K562 (cell line): ENCODE results near the gene PIKFYVE. TPM values are rescaled to one million over a fixed set of nuclear protein-coding genes. Genes with fewer than 3 reads are reported as not detected.
A peak's percentile ranks its signal among the peaks of the same experiment; 100 is the strongest.

Source experiments
- ATAC-seq: fragments of 200-7000 bp; cut with Tn5 transposase; 3 replicates; pipeline ENCODE4 v1.9.1; 2020; ENCODE audit warnings: moderate library complexity
- BruUV-seq: library from RNA; stranded (reverse); fragments of 400-500 nt; replicated peaks from 2 replicates; lab custom pipeline; 2021; lab: Mats Ljungman, UMichigan
- CTCF ChIA-PET: fragments of 300-600 bp; formaldehyde crosslinking; extraction: SDS; loops from one replicate; lab custom pipeline; 2021; ENCODE audit warnings: low intra/inter-chr PET ratio; lab: Yijun Ruan, JAX
- POLR2A ChIA-PET: fragments of 300-600, 350-650 bp; sonication (Branson Sonifier 250); formaldehyde crosslinking; extraction: SDS; loops from one replicate; lab custom pipeline; 2021; ENCODE audit warnings: antibody characterized with exemption, inconsistent platforms; lab: Yijun Ruan, JAX
- DNase-seq, 4 experiments: peaks; one replicate each; pipeline versions ENCODE4 v3.0.0 to v3.0.0-alpha.2; 2011 to 2018; ENCODE audit warnings: low spot score in 3 of 4, mixed read lengths in 3 of 4; ENCODE audit errors: extremely low read depth in 1 of 4
- FAIRE-seq: peaks from 2 replicates; lab custom pipeline; 2011; peaks lifted over from hg19 to GRCh38; lab: Jason Lieb, UNC
- H2AFZ ChIP-seq: 2 replicates; pipeline ENCODE4 v1.6.0; 2011; ENCODE audit warnings: low read depth, low read length, control low read depth, inconsistent platforms
- H3K27ac ChIP-seq: fragments of 200-600 bp; 3 replicates; pipeline ENCODE4 v1.8.0; 2011; ENCODE audit warnings: low read depth, mild to moderate bottlenecking, control low read depth, inconsistent platforms, low read length, moderate library complexity, mixed read lengths; ENCODE audit errors: extremely low read depth
- H3K27me3 ChIP-seq, 2 experiments: fragments of 300-600 bp in 1 of 2; 2 replicates in 1 of 2; 3 replicates in 1 of 2; pipeline versions ENCODE4 v1.6.0 to v1.8.0; 2011; ENCODE audit warnings: inconsistent platforms in 2 of 2, low read length in 2 of 2, mild to moderate bottlenecking in 1 of 2, mixed read lengths in 1 of 2, moderate library complexity in 1 of 2; ENCODE audit not compliant: control insufficient read depth in 2 of 2, insufficient read depth in 2 of 2
- H3K36me3 ChIP-seq: fragments of 300-600 bp; 3 replicates; pipeline ENCODE4 v1.8.0; 2011; ENCODE audit warnings: mild to moderate bottlenecking, low read length, inconsistent platforms; ENCODE audit not compliant: control insufficient read depth, insufficient read depth
- H3K4me1 ChIP-seq, 2 experiments: fragments of 200-600 bp in 1 of 2; replicated peaks in 1 of 2; 2 replicates in 1 of 2; 3 replicates in 1 of 2; pipeline versions ENCODE4 v1.5.1 to v1.8.0; 2011; ENCODE audit warnings: inconsistent platforms in 2 of 2, low read length in 2 of 2, mild to moderate bottlenecking in 1 of 2, mixed read lengths in 1 of 2, moderate library complexity in 1 of 2; ENCODE audit not compliant: control insufficient read depth in 2 of 2, insufficient read depth in 2 of 2
- H3K4me2 ChIP-seq: 2 replicates; pipeline ENCODE4 v1.6.1; 2011; ENCODE audit warnings: low read length, control low read depth, inconsistent platforms, mixed read lengths; ENCODE audit not compliant: insufficient read depth
- H3K4me3 ChIP-seq: fragments of 200-600 bp; sonication (generic), shearing (Covaris generic); 2 replicates; pipeline ENCODE4 v1.5.1; 2016; ENCODE audit warnings: control low read depth, inconsistent platforms
- H3K79me2 ChIP-seq: fragments of 200-600 bp; 3 replicates; pipeline ENCODE4 v1.8.0; 2011; ENCODE audit warnings: low read length, inconsistent platforms; ENCODE audit not compliant: control insufficient read depth, insufficient read depth
- H3K9ac ChIP-seq, 2 experiments: 2 replicates each; pipeline versions ENCODE4 v1.6.0 to v1.6.1; 2011; ENCODE audit warnings: low read depth in 2 of 2, low read length in 2 of 2, control low read depth in 1 of 2, inconsistent platforms in 1 of 2, mild to moderate bottlenecking in 1 of 2, mixed read lengths in 1 of 2; ENCODE audit not compliant: insufficient read depth in 1 of 2
- H3K9me1 ChIP-seq: one replicate; pipeline ENCODE4 v1.6.0; 2011; ENCODE audit warnings: inconsistent platforms, mild to moderate bottlenecking, low read length, moderate library complexity; ENCODE audit not compliant: control insufficient read depth, insufficient read depth
- H3K9me3 ChIP-seq: replicated peaks from 2 replicates; pipeline ENCODE4 v1.5.1; 2011; ENCODE audit warnings: low read depth, low read length, inconsistent platforms; ENCODE audit not compliant: control insufficient read depth, insufficient read depth
- H4K20me1 ChIP-seq: replicated peaks from 2 replicates; pipeline ENCODE4 v1.6.1; 2011; ENCODE audit warnings: low read length, inconsistent platforms, mixed read lengths; ENCODE audit not compliant: control insufficient read depth, insufficient read depth
- HDAC2 ChIP-seq: fragments of 450-650 bp; IDR thresholded peaks from 2 replicates; pipeline ENCODE4 v1.6.1; 2016; ENCODE audit warnings: mild to moderate bottlenecking
- MEIS2 ChIP-seq: fragments of 450-650 bp; IDR thresholded peaks from 2 replicates; pipeline ENCODE4 v1.6.1; 2014; ENCODE audit warnings: mild to moderate bottlenecking; ENCODE audit not compliant: partially characterized antibody
- NFIC ChIP-seq: fragments of 450-650 bp; IDR thresholded peaks from 2 replicates; pipeline ENCODE4 v1.6.1; 2017; ENCODE audit warnings: mild to moderate bottlenecking, inconsistent platforms
- WGBS: fragments of 100-300 bp; shearing (Covaris generic); methylation state at CpG from one replicate; pipeline ENCODE4 v1.1.6; 2016; ENCODE audit warnings: low coverage, mixed read lengths; ENCODE audit not compliant: insufficient coverage; ENCODE audit errors: missing lambda C conversion rate; 5-methylcytosine and 5-hydroxymethylcytosine counted together
- in situ Hi-C: fragments of 300-500 bp; cut with MboI; formaldehyde crosslinking; loops from 4 replicates; pipeline ENCODE4 v1.15.0; 2018; ENCODE audit warnings: inconsistent platforms, mixed read lengths
- intact Hi-C: fragments of 100-400 bp; cut with micrococcal nuclease; formaldehyde crosslinking; loops from 2 replicates; pipeline ENCODE4 v1.14.2; 2022
- polyA plus RNA-seq, 8 experiments: library from polyadenylated mRNA; depleted of rRNA in 4 of 8; stranded (reverse) in 5 of 8; unstranded in 3 of 8; fragments of >200 nt; fragmentation: Nextera tagmentation in 2 of 8; fragmentation: Illumina TruSeq in 1 of 8; extraction: Ambion mirVana in 2 of 8; extraction: Trizol in 1 of 8; gene quantifications; 2 replicates each; pipeline versions ENCODE4 v1.2.1 to v1.2.3, GENCODE V29; 2011 to 2014; ENCODE audit warnings: inconsistent platforms in 1 of 8, missing spikeins in 1 of 8
- total RNA-seq, 7 experiments: library from RNA; depleted of rRNA in 6 of 7; stranded (reverse); fragments of >200 nt in 6 of 7; fragmentation: Illumina TruSeq in 2 of 7; extraction: Trizol in 2 of 7; gene quantifications; 2 replicates each; pipeline versions ENCODE4 v1.2.1 to v1.2.3, GENCODE V29; 2011 to 2021; ENCODE audit warnings: low replicate concordance in 1 of 7
- TF ChIP-seq, protein P1 (sequence below): fragments of 450-650 bp; IDR thresholded peaks from 2 replicates; pipeline ENCODE4 v1.6.1; 2016
- TF ChIP-seq, protein P2 (sequence below), 2 experiments: fragments of 450-650 bp; IDR thresholded peaks; 2 replicates each; pipeline ENCODE4 v1.6.1; 2016
- TF ChIP-seq, protein P3 (sequence below), 2 experiments: fragments of 450-650 bp; formaldehyde crosslinking in 1 of 2; IDR thresholded peaks; 2 replicates each; pipeline versions ENCODE4 v1.4.0 to v1.6.1; 2014 to 2020; ENCODE audit warnings: mild to moderate bottlenecking in 2 of 2, borderline replicate concordance in 1 of 2, low read depth in 1 of 2

PIKFYVE gene
- total and polyA plus RNA-seq, 9 of the 15 experiments (the other 6 are each of a cell fraction or from before 2014, with no cell fraction given): 3.6 to 25.6 (median 16.7) TPM

- Histone ChIP-seq H2AFZ (no peak overlapping the region), H3K79me2 (no peaks in the 10 kb centered on the region), H4K20me1 (no peaks in the 10 kb centered on the region), H3K27me3 (no peaks in the 10 kb centered on the region), H3K27ac (no peak overlapping the region), H3K9me3 (no peaks in the 10 kb centered on the region), H3K9me1 (no peaks in the 10 kb centered on the region), H3K4me2 (no peak overlapping the region), H3K4me1 (peaks cover 0 to 10% of the 10 kb centered on the region in 2 experiments; a peak in 2 of 5 replicates), H3K4me3 (no peak overlapping the region), H3K36me3 (no peaks in the 10 kb centered on the region), H3K9ac (no peak overlapping the region)
- intact Hi-C loops: no loop called here
- 7% methylated on average over 4 of the region's 4 CpGs for WGBS
- ATAC-seq (no peak), FAIRE-seq (no peak), DNase-seq (no peak)
- no TSS peak for BruUV-seq
- in situ Hi-C loops: no loop called here
- ChIA-PET POLR2A (no interaction called here), CTCF (no interaction called here)
- TF ChIP-seq, protein P1, sequence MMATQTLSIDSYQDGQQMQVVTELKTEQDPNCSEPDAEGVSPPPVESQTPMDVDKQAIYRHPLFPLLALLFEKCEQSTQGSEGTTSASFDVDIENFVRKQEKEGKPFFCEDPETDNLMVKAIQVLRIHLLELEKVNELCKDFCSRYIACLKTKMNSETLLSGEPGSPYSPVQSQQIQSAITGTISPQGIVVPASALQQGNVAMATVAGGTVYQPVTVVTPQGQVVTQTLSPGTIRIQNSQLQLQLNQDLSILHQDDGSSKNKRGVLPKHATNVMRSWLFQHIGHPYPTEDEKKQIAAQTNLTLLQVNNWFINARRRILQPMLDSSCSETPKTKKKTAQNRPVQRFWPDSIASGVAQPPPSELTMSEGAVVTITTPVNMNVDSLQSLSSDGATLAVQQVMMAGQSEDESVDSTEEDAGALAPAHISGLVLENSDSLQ: peak; percentile 69; the same call in 1 of the 2 replicates
- peak; percentile 31 for TF ChIP-seq MEIS2
- no peak for TF ChIP-seq NFIC
- TF ChIP-seq, protein P2, sequence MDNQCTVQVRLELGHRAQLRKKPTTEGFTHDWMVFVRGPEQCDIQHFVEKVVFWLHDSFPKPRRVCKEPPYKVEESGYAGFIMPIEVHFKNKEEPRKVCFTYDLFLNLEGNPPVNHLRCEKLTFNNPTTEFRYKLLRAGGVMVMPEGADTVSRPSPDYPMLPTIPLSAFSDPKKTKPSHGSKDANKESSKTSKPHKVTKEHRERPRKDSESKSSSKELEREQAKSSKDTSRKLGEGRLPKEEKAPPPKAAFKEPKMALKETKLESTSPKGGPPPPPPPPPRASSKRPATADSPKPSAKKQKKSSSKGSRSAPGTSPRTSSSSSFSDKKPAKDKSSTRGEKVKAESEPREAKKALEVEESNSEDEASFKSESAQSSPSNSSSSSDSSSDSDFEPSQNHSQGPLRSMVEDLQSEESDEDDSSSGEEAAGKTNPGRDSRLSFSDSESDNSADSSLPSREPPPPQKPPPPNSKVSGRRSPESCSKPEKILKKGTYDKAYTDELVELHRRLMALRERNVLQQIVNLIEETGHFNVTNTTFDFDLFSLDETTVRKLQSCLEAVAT (IDR thresholded peaks at IDR 0.05): no peak
- no peak for TF ChIP-seq HDAC2
- TF ChIP-seq, protein P3, sequence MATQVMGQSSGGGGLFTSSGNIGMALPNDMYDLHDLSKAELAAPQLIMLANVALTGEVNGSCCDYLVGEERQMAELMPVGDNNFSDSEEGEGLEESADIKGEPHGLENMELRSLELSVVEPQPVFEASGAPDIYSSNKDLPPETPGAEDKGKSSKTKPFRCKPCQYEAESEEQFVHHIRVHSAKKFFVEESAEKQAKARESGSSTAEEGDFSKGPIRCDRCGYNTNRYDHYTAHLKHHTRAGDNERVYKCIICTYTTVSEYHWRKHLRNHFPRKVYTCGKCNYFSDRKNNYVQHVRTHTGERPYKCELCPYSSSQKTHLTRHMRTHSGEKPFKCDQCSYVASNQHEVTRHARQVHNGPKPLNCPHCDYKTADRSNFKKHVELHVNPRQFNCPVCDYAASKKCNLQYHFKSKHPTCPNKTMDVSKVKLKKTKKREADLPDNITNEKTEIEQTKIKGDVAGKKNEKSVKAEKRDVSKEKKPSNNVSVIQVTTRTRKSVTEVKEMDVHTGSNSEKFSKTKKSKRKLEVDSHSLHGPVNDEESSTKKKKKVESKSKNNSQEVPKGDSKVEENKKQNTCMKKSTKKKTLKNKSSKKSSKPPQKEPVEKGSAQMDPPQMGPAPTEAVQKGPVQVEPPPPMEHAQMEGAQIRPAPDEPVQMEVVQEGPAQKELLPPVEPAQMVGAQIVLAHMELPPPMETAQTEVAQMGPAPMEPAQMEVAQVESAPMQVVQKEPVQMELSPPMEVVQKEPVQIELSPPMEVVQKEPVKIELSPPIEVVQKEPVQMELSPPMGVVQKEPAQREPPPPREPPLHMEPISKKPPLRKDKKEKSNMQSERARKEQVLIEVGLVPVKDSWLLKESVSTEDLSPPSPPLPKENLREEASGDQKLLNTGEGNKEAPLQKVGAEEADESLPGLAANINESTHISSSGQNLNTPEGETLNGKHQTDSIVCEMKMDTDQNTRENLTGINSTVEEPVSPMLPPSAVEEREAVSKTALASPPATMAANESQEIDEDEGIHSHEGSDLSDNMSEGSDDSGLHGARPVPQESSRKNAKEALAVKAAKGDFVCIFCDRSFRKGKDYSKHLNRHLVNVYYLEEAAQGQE (IDR thresholded peaks at IDR 0.05; ENCODE audit: borderline replicate concordance): no peak
- TF ChIP-seq, protein P3 (CRISPR knock-in tag; IDR thresholded peaks at IDR 0.05; ENCODE audit: low read depth): no peak
Observed at GRCh38 chr2:208366215-208367127, 100.4 kb downstream of the PIKFYVE start.
